Endothelial cell of umbilical vein (primary cell): ENCODE data around the gene TF. TPM values are rescaled to one million over a fixed set of nuclear protein-coding genes. Genes with fewer than 3 reads are reported as not detected.

Experiments used
- polyA plus RNA-seq, 4 experiments: library from polyadenylated mRNA; depleted of rRNA in 3 of 4; stranded (reverse) in 3 of 4; unstranded in 1 of 4; fragments of >200 nt; gene quantifications; 2 replicates each; pipeline versions ENCODE4 v1.2.1 to v1.2.3, GENCODE V29; 2011 to 2012; ENCODE audit warnings: missing spikeins in 1 of 4
- small RNA-seq: library from RNA; depleted of rRNA; stranded (forward); fragments of <200 nt; gene quantifications from one replicate; pipeline ENCODE3, GENCODE V24; 2012; ENCODE audit warnings: low replicate concordance, low read depth; ENCODE audit not compliant: insufficient read depth, insufficient read length
- total RNA-seq: library from RNA; stranded (reverse); gene quantifications from 2 replicates; pipeline ENCODE4 v1.2.3, GENCODE V29; 2021

Gene TF
- total and polyA plus RNA-seq, 2 donors (not counting 3 experiments of a cell fraction or from before 2014, with no cell fraction given) = 0.32 to 0.69 TPM

Small RNAs within 50 kb of the gene (small RNA-seq; reads per million reads assigned to genes)
- not detected for gene RNA5SP140

Other genes with a start within 250 kb of the TF start
- 200 and 229 TPM in 2 replicates for gene CDV3, start 172.7 kb upstream of the TF start, total RNA-seq
- 35.3 and 46.7 TPM in 2 replicates for gene CDV3, start 172.7 kb upstream of the TF start, polyA plus RNA-seq
- 42.2 and 42.4 TPM in 2 replicates for gene TOPBP1, start 84.5 kb upstream of the TF start, total RNA-seq
- gene TOPBP1, start 84.5 kb upstream of the TF start, polyA plus RNA-seq = 20.9 and 23.3 TPM in 2 replicates
- gene SRPRB, start 59.4 kb downstream of the TF start, total RNA-seq = 59.5 and 69.2 TPM in 2 replicates
- 22.7 and 33.0 TPM in 2 replicates for gene SRPRB, start 59.4 kb downstream of the TF start, polyA plus RNA-seq
- 5.0 and 6.7 TPM in 2 replicates for gene RAB6B, start 149.5 kb downstream of the TF start, total RNA-seq
- gene RAB6B, start 149.5 kb downstream of the TF start, polyA plus RNA-seq = 1.7 and 2.1 TPM in 2 replicates